Epidermal melanocyte (primary cell): ENCODE results near the gene SHISA6.

Experiments used
- DNase-seq: peaks from one replicate; pipeline ENCODE4 v3.0.0; 2011; ENCODE audit warnings: low spot score; ENCODE audit not compliant: insufficient read length

Gene SHISA6

DNA sequence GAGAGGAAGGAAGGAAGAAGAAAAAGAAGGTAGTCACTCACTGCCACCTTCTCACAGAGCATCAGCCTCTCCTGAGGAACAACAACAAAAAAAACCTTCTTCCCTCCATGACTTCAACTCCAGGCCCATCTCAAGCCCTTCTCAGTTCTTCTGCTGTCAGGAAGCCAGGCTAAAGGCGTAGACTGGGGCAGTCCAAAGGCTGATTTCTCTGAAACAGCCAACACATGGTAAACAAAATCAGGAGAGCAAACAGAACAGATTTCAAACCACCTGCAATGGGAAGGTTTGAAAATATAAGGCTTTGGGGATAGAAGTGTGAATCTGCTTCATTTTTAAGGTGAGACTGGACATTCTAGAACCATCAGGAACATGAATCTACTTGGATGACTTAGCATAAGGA lies 200.0 kb downstream of the SHISA6 start:
- no peak for DNase-seq

DNA sequence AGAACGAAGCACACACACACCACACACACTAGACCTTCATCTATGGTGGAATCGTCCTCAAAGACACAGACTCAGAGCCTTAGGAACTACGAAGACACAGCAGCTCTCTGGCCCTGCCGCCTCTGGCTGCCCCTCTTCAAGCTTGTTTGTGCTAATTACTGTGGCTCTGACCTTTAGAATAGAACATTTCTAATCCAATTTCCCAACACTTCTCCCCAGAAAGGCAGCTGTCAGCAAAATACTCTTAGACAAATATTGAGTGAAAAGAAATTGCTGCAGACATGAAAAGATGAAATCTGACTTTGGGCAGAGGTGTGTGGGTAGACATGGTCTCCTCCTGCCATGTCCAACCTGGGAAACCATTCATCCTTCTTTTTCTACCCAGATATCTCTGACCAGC lies 205.3 kb downstream of the SHISA6 start:
- DNase-seq, result no peak

- no peak for DNase-seq
These were observed 213.1 kb downstream of the SHISA6 start for GRCh38 chr17:11454096-11454495.

DNA sequence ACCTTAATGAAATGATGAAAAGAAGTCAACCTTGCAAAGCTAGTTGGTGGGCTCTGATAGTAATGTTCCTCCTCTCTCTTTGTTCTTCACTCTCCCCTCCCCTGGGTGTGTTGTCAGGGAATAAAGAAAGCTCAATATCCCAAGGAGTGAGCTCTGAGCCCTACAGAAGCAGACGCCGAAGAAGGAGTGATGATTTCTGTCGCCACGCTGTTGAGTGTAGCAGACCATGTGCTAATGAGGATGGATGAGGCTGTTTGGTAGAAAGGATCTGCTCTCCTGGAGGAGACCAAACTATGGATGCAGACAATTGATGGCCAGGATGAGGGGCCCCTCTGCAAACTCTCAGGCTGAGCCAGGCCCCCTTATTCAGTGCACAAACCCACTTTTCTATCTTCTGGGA lies 217.3 kb downstream of the SHISA6 start:
- DNase-seq, result no peak

GRCh38 chr17:11459861-11460331 lies 218.9 kb downstream of the SHISA6 start:
- DNase-seq, result no peak

DNA sequence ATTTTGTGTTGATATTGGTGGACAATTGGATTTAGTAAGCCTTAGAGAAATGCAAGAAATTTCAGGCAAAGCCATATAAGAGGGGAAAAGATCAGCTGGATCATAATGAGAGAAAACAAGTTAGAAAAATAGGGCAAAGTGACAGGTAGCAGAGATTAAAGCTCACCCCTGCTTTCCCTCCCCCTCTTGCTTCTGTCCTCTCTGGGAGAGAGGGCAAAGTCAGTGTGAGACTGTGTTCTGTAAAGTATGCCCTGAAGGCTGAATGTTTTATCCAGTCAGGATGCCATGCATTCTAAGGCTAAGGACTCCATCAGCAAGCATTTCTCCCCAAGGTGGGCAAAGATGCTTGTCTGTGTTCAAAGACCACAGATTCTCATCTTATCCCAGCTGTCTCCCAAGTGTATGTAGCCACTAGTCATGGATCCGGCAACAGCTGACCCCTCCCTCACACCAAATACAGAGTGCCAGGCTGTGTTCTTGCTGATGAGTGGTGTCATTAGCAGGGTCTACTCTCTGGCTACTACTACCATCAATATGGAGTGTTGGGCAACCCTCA lies 221.1 kb downstream of the SHISA6 start:
- DNase-seq, result no peak

GRCh38 chr17:11467639-11468038 lies 226.6 kb downstream of the SHISA6 start:
- no peak for DNase-seq

DNA sequence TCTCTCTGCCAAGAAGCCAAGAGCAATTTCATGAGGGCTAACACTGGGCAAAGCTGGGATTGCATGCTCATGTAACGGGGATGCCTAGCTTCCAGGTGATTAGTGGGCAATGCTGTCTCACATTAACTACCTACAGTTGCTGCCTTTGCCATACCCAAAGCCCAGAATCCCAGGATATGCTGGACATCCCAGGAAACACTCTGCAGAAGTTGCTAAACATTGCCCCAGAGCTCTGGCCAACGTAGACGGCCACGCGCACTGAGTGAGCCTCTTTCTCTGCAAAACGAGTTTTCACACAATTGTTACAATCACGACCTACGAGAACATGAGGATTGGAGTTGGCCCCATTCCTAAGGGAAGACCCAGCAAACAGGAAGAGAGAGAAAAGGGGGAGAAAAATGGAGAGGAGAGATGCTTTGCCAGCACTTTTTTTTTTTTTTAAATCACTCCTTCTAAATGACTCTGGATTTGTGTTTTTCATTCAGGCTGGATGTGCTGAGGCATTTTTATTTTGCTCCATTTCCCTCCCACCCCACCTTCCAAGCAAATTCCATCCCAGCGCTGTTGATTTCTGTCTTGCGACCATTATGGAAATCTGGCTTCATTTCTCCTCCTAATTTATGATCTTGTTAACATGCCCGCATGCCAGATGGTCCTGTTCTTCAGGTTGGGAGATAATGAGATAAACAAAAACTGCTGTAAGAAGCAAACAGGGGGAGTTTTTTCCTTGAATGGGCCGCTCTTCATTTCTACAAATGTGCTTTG lies 244.5 kb downstream of the SHISA6 start:
- DNase-seq, result no peak

DNA sequence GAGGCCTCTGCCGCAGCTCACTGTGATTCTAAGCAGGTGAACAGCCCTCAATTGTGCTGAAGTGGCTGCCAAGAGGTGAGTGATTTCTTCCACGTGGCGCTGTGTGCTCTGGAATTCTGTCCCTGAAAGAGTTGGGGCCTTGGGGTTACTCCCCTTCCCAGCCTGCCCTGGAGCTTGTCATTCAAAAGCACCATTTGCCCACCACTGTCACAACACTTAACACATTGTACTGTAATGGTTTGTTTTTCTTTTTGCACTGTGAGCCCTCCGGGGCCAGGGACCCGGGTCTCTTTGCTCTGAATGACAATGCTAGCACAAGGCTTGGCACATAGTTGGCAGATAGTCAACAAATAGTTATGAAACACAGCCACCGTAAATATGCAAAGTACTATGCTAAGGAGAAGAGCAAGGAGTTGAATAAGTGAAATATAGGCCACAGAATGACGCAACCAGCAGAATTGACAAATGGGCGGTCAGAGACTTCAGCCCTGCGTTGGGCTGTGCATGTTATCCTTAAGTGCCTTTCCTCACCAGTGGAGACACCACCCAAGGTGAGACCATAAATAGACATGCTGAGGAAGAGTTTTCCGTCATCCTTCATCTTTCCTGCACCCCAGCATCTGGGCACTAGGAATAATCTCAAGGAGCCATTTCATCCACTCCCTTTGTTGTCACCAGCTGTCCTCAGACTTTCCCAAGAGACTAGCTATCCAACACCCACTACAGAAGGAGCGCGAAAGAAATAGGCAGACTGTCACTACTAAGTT lies 245.3 kb downstream of the SHISA6 start:
- no peak for DNase-seq

GRCh38 chr17:11486868-11487310 lies 245.9 kb downstream of the SHISA6 start:
- no peak for DNase-seq

- DNase-seq, result no peak
These were observed 246.5 kb downstream of the SHISA6 start for GRCh38 chr17:11487469-11487868.

DNA sequence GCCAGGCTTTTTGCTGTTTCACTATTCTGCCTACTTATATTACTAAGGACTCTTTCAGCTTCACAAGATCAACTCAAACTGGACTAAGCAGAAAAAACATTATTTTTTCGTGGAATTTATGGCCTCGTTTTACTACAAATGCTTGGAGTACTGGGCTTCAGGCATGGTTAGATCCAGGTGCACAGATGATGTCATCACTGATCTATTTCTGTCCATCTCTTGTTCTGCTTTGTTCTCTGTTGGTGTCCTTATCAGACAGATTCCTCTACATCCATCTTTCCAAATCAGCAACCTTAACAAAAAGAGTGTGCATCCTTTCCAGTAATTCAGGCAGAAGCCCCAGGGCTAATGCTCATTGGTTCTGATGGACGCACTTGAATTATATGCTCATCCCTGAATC lies 247.4 kb downstream of the SHISA6 start:
- DNase-seq, result no peak

GRCh38 chr17:11490171-11490755 lies 249.2 kb downstream of the SHISA6 start:
- no peak for DNase-seq

- DNase-seq, result no peak
These were observed 251.5 kb downstream of the SHISA6 start for GRCh38 chr17:11492511-11492910.

- no peak for DNase-seq
These were observed 252.9 kb downstream of the SHISA6 start for GRCh38 chr17:11493936-11494335.

DNA sequence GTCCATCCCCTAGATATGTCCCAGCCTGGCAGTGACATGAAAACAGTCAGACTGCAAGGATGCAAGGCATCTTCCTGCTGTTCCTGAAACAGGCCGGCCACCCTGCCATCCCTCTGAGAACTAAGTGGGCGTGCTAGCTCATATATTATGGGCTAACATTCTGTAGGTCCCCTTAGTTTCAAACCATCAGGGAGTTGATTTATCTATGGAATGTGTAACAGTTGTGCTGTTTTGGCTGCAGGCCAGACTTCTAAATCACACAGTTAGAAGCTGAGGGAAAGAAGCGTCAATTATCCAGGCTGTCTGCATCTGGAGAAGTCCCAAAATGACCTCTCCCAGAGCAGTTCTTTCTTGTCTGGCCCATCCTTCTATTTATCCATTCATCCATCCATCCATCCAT lies 254.6 kb downstream of the SHISA6 start:
- no peak for DNase-seq

DNA sequence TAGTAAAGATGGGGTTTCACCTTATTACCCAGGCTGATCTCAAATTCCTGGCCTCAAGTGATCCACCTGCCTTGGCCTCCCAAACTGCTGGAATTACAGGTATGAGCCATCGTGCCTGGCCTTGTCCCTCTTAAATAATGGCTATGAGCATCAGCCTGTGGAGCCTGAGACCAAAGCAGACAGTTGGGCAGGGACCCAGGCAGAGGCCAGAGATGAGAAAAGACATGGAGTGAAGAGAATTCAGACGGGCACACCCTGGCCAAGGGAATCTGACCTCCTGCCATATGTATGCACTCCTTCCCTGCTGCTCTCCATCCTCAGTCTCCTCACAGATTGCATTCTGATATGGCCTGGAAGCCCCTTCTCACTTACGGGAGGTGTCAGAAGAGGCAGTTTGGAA lies 258.9 kb downstream of the SHISA6 start:
- DNase-seq, result no peak

- DNase-seq, result no peak
These were observed 262.5 kb downstream of the SHISA6 start for GRCh38 chr17:11503308-11504035.

GRCh38 chr17:11506635-11507034 lies 265.6 kb downstream of the SHISA6 start:
- DNase-seq, result no peak

DNA sequence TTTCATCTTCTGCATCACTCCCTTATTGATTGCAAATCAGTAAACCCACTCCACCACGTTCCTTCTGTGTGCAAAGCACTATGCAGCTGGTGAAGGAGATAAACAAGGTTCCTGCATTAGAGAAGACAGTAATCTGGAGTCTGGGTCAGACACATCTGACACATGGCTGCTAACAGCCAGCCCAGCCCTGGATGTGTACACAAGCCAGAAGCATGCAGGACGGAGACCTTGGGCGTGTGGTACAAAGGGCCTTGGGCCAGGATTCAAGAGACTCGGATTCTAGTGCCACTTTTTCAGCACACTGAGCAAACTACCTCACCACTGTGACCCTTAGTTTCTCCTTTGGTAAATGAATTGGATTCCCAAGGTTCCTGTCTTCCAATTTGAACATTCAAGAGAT lies 270.7 kb downstream of the SHISA6 start:
- no peak for DNase-seq

DNA sequence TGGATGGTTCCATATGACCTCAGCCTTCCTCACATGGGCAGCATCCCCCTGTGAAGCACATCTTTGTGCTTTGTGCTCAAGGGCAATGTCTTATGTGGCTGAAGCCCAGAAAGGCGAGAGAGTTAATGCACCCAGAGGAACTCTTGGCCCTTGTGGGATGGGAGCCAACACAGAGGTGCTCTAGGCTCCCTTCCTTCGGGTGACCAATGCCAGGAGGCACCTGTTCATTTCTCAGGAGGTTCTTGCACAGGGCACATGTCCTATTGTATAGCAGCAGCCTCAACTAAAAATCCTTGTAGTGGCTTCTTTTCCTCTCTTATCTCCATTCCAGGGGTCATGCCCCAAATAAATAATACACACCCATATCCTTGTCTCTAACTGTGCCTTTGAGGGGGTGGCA lies 273.6 kb downstream of the SHISA6 start:
- DNase-seq, result no peak
